T1000 (cell line): ENCODE data around the gene WLS.
"Not testable (repeated sequence)": the region's sequence is repeated elsewhere in the genome, so short reads cannot be mapped to it uniquely, and the experiment has no call there.

Experiments
- DNase-seq: peaks from one replicate; lab custom pipeline; 2025; ENCODE audit warnings: mixed read lengths; lab: John Stamatoyannopoulos, UW

WLS gene

DNA sequence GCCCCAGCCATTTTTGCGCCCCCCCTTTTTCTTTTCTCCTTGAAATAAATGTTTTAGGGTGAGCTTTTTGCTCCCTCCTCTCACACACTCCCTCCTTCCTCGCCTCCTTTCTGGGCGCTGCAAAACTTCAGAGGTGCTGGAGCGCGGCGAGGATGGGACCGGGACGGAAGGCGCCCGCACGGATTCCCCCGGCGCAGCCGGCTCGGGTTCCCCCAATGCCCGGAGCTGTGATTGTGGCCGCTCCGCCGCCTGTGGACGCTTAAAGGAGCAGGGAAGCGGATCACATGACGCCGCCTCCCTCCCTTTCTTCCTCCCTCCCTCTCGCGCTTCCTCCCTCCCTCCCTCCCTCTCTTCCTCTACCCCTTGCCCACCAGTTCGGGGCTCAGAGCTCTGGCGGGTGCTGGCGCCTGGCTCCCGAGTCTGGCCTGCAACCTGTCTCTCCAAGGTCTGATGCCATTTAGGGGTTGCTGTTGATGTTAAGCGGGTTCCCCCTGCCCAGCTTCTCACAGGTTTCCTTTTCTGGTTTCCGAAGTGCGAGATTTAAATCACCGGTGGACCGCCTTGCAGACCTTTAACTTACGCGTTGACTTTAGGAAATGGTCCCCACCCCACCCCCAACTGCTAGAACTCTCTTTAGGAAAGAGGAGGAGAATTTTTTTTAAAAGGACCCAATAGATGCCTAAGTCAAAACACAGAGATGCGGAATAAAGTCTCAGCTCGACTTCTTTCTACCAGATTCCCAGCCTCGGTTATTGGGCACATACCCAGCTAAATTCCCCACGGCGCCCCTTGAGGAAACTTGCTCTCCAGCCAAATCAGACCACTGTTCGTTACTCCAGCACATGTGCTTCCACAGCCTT lies at the start of gene WLS:
Gene WLS (minus strand): TSS at position 235 of the 860 bp plus-strand sequence. CDS start 224 bp downstream, at position 11.
- peak; percentile 59 for DNase-seq

DNA sequence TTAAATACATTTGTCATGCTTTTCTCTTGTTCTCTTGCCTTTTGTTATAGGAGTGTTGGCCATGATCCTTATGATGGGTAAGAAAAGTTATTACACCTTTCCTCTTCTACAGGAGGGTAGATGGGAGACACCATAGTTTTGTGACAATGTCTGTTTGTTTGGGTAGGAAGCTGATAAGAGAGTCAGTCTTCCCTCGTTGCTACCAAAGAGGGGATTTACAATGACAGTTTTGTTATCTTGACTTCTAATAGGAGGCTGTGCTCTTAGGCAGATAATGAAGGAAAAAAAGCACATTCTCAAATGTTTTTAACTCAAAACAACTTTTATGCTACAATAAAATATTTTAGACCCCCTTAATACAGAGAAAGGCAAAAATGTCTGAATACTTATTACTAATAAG lies 48.0 kb upstream of the WLS start:
- DNase-seq, result no peak

- DNase-seq, result no peak
Measured at GRCh38 chr1:68279846-68280245, 47.5 kb upstream of the WLS start.

- no peak for DNase-seq
Measured at GRCh38 chr1:68278221-68278620, 45.9 kb upstream of the WLS start.

DNA sequence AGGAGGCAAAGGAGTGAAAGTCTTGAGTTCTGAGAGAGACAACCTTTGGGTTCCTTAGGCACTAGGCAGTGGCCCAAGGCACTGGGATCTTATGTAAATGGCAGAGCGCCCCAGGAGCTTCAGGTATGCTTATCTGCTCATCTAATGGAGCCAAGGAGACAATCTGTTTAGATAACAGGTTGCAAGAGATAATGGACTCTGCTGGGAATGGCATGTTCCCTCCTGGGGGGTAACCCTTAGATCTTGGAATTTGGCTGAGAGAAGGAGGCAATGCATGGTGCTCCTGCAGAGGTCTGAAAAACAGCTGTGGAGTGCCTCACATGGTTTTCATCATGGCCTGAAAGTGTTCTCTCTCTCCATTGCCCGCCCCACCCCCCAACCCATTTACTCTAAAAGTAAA lies 44.1 kb upstream of the WLS start:
- DNase-seq, result no peak

- DNase-seq, result no peak
Measured at GRCh38 chr1:68273530-68273929, 41.2 kb upstream of the WLS start.

- no peak for DNase-seq
Measured at GRCh38 chr1:68271596-68271995, 39.3 kb upstream of the WLS start.

DNA sequence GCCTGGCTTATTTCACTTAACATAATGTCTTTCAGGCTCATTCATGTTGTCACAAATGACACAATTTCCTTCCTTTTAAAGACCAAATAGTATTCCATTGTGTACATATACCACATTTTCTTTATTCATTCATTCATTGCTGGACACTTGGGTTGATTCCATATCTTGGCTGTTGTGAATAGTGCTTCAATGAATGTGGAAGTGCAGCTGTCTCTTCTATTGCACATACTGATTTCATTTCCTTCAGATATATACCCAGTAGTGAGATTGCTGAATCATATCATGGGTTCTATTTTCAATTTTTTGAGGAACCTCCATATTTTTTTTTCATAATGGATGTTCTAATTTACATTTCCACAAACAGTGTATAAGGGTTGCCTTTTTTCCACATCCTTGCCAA lies 38.6 kb upstream of the WLS start:
- no peak for DNase-seq

GRCh38 chr1:68269637-68270430 lies 37.5 kb upstream of the WLS start:
- DNase-seq, result peak; percentile 56

DNA sequence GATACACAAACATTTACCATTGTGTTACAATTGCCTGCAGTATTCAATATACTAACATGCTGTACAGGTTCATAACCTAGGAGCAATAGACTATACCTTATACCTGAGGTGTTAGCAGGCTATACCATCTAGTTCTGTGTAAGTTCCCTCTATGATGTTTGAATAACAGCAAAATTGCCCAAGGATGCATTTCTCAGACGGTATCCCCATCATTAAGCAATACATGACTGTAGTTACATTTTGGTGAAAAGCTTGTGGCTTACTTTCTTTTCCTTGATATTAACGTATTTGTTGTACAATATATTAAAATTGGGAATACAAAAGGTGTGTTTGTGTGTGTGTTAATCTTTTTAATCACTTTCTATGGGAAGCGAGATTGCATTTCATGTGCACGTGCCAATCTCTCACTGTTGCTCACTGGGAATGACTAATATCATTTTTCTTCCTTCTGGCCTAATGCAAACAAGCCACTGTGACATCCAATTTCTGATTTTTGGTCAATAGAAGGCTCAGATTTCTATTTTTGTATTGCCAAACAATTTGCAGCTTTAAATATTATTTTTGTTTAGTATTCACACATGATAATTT lies 36.7 kb upstream of the WLS start:
- no peak for DNase-seq

GRCh38 chr1:68256824-68257223 lies 24.5 kb upstream of the WLS start:
- not testable (repeated sequence) for DNase-seq

DNA sequence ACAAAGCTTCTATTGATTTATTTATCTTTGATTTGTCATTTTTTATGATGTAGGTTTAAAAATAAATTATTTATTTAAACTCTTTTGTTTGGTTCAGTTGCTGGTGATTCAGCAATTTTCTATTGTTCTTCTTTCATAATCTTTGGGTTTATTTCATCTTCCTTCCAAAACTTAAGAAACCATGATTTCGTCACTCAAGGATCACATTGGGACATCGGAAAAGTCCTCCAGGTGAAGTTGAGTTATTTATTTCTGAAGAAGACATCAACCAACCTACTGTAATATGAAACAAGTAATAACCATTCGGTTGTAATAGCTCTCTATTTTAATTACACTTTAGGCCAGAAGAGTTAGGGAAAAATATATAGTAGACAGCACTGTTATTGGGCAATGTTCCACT lies 23.0 kb upstream of the WLS start:
- no peak for DNase-seq

DNA sequence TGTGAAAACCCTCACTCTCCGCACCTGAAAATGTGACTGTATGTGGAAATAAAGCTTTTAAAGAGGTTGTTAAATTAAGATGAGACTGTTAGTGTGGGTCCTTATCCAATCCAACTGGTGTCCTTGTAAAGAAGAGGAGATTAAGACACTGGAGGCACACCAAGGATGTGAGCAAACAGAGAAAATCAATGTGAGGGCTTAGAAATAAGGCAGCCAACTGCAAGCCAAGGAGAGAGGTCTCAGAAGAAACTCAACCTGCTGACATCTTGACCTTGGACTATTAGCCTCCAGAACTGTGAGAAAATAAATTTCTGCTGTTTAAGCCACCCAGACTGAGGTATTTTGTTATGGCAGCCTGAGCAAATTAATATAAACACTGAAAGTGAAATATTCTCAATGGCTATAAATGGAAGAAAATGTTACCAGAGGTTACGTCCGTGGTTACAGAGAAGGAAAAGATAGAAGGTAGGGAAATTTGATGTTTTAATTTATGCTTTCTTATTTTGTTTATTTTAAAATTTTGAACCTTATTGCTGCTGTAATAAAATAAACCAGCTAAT lies 22.4 kb upstream of the WLS start:
- DNase-seq, result no peak

- DNase-seq, result no peak
Measured at GRCh38 chr1:68237040-68237439, 4.7 kb upstream of the WLS start.

DNA sequence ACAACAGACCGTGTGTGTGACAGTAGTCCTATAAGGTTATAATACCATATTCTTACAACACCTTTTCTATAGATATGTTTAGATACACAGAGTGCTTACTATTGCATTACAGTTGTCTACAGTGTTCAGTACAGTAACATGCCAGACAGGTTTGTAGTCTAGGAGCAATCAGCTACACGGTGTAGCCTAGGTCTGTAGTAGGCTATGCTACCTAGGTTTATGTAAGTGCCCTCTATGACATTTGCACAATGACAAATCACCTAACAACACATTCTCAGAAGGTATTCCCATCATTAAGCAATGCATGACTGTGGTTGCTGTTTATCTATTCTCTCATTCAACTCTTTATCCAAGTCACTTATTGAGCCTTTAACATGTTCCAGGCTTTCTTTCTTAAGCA lies 1.8 kb upstream of the WLS start:
- DNase-seq, result no peak

- no peak for DNase-seq
Measured at GRCh38 chr1:68233202-68233601, 879 bp upstream of the WLS start.

GRCh38 chr1:68231627-68232288 lies 565 bp downstream of the WLS start:
- peak; percentile 59 for DNase-seq

DNA sequence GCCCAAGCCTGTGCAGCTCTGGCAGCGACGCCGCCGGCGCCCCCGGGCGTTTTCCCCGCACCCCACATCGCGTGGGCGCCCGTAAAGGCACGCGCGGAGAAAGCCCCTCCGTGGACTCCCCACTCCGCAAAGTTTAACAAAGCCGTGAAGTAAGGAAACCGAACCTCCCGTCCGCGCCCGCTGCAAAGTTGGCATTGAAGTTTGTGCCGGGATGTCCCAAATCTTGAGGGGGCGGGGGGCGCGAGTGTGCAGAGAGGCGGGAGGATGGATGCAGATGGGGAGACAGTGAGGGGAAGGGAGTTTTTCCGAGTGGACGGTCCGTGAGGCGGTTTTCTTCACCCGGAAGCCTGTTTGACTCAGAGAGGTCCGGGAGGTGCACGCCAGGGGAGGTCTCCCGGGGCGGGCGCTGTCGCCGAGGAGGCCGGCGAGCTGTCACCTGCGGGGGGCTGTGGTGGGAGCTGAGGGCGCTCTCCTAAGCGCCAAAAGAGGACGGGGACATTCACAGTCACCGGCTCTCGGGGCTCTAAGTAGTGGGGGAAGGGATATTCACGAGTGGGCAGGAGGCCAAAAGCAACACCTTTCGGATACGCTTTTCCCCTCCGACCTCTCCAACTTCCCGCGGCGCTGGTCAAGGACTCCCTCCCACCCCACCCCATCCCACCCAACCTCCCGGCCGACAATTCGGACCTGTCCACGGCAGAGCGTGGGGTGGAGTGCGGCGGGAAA lies 1.3 kb downstream of the WLS start:
- peak; percentile 33 for DNase-seq

DNA sequence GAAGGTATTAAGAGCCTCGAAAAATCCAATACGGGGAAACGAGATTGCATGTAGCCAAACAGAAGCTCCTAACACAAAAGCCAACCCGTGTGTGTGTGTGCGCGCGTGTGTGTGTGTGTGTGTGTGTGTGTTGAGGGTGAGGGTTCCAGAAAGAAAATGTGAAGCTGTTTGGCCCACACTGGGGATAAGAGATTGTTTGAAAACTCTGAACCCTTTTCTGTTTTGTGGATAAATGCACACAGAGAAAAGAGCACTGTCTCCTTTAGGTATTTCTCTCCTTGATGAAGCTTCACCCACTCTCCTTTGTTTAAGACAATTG lies 1.9 kb downstream of the WLS start:
- DNase-seq, result no peak

DNA sequence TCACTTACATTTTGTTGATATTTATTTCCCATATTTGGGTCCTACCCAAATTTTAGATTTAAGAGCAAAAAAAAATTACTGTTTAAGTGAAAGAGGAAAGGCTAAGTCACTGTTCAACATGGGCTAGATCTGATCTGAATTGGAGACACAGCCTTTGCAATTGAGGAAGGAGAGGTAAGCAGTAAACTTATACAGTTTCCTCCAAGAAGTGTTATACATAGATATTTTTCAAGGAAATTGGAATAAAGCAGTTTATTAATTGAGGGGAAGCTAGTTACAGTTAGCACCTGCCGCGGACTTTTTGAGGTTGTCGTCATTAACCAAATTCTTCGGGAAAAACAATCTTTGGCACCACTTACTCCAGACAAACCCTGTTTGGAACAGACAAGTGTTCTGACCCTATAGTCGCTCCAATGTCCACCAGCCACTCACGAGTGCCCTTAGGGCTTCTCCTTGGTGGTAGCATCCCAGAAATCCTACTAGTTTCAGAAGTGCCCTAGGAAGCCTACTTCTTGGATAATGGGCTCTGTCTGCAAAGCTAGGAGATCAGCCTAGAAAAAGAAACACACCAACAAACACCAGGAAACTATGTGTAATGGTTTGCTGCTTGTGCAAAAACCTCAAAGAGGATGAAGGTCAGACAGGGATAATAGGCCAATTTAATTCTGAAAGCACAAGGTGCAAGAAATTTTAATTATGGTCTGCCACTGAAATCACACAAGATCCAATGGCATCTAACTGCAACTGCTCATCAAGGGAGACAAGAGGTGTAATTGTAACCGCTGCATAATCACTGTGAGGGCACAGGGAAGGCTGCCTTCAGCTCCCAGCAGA lies 2.5 kb downstream of the WLS start:
- DNase-seq, result no peak

DNA sequence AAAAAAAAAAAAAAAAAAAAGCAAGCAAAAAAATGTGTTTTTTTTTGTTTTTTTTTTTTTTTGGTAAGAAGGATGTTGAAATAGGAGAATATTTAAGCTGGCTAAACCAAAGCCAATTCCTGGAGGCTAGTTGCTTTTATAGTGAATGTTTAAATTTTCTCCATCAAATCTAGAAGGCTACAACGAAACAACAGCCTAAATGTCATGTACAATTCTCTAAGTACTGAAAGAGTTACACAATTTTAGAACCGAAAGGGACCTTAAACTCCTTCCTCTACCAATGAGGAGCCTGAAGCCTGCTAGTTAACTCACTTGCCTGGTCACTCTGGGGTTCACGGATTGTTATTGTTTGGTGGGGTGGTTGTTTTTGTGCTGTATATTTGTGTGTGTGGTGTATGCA lies 3.5 kb downstream of the WLS start:
- DNase-seq, result no peak
